K562 (cell line): ENCODE measurements around the gene CLEC4F. TPM values are rescaled to one million over a fixed set of nuclear protein-coding genes. Genes with fewer than 3 reads are reported as not detected.
A peak's percentile ranks its signal among the peaks of the same experiment; 100 is the strongest.

Experiments used
- ATAC-seq: fragments of 200-7000 bp; cut with Tn5 transposase; 3 replicates; pipeline ENCODE4 v1.9.1; 2020; ENCODE audit warnings: moderate library complexity
- BruUV-seq: library from RNA; stranded (reverse); fragments of 400-500 nt; replicated peaks from 2 replicates; lab custom pipeline; 2021; lab: Mats Ljungman, UMichigan
- CTCF ChIA-PET: fragments of 300-600 bp; formaldehyde crosslinking; extraction: SDS; loops from one replicate; lab custom pipeline; 2021; ENCODE audit warnings: low intra/inter-chr PET ratio; lab: Yijun Ruan, JAX
- POLR2A ChIA-PET: fragments of 300-600, 350-650 bp; sonication (Branson Sonifier 250); formaldehyde crosslinking; extraction: SDS; loops from one replicate; lab custom pipeline; 2021; ENCODE audit warnings: antibody characterized with exemption, inconsistent platforms; lab: Yijun Ruan, JAX
- DNase-seq, 4 experiments: peaks; one replicate each; pipeline versions ENCODE4 v3.0.0 to v3.0.0-alpha.2; 2011 to 2018; ENCODE audit warnings: low spot score in 3 of 4, mixed read lengths in 3 of 4; ENCODE audit errors: extremely low read depth in 1 of 4
- FAIRE-seq: peaks from 2 replicates; lab custom pipeline; 2011; peaks lifted over from hg19 to GRCh38; lab: Jason Lieb, UNC
- H2AFZ ChIP-seq: 2 replicates; pipeline ENCODE4 v1.6.0; 2011; ENCODE audit warnings: low read depth, low read length, control low read depth, inconsistent platforms
- H3K27ac ChIP-seq: fragments of 200-600 bp; 3 replicates; pipeline ENCODE4 v1.8.0; 2011; ENCODE audit warnings: low read depth, mild to moderate bottlenecking, control low read depth, inconsistent platforms, low read length, moderate library complexity, mixed read lengths; ENCODE audit errors: extremely low read depth
- H3K27me3 ChIP-seq, 2 experiments: fragments of 300-600 bp in 1 of 2; 2 replicates in 1 of 2; 3 replicates in 1 of 2; pipeline versions ENCODE4 v1.6.0 to v1.8.0; 2011; ENCODE audit warnings: inconsistent platforms in 2 of 2, low read length in 2 of 2, mild to moderate bottlenecking in 1 of 2, mixed read lengths in 1 of 2, moderate library complexity in 1 of 2; ENCODE audit not compliant: control insufficient read depth in 2 of 2, insufficient read depth in 2 of 2
- H3K36me3 ChIP-seq: fragments of 300-600 bp; 3 replicates; pipeline ENCODE4 v1.8.0; 2011; ENCODE audit warnings: mild to moderate bottlenecking, low read length, inconsistent platforms; ENCODE audit not compliant: control insufficient read depth, insufficient read depth
- H3K4me1 ChIP-seq, 2 experiments: fragments of 200-600 bp in 1 of 2; replicated peaks in 1 of 2; 2 replicates in 1 of 2; 3 replicates in 1 of 2; pipeline versions ENCODE4 v1.5.1 to v1.8.0; 2011; ENCODE audit warnings: inconsistent platforms in 2 of 2, low read length in 2 of 2, mild to moderate bottlenecking in 1 of 2, mixed read lengths in 1 of 2, moderate library complexity in 1 of 2; ENCODE audit not compliant: control insufficient read depth in 2 of 2, insufficient read depth in 2 of 2
- H3K4me2 ChIP-seq: 2 replicates; pipeline ENCODE4 v1.6.1; 2011; ENCODE audit warnings: low read length, control low read depth, inconsistent platforms, mixed read lengths; ENCODE audit not compliant: insufficient read depth
- H3K4me3 ChIP-seq: fragments of 200-600 bp; sonication (generic), shearing (Covaris generic); 2 replicates; pipeline ENCODE4 v1.5.1; 2016; ENCODE audit warnings: control low read depth, inconsistent platforms
- H3K79me2 ChIP-seq: fragments of 200-600 bp; 3 replicates; pipeline ENCODE4 v1.8.0; 2011; ENCODE audit warnings: low read length, inconsistent platforms; ENCODE audit not compliant: control insufficient read depth, insufficient read depth
- H3K9ac ChIP-seq, 2 experiments: 2 replicates each; pipeline versions ENCODE4 v1.6.0 to v1.6.1; 2011; ENCODE audit warnings: low read depth in 2 of 2, low read length in 2 of 2, control low read depth in 1 of 2, inconsistent platforms in 1 of 2, mild to moderate bottlenecking in 1 of 2, mixed read lengths in 1 of 2; ENCODE audit not compliant: insufficient read depth in 1 of 2
- H3K9me1 ChIP-seq: one replicate; pipeline ENCODE4 v1.6.0; 2011; ENCODE audit warnings: inconsistent platforms, mild to moderate bottlenecking, low read length, moderate library complexity; ENCODE audit not compliant: control insufficient read depth, insufficient read depth
- H3K9me3 ChIP-seq: replicated peaks from 2 replicates; pipeline ENCODE4 v1.5.1; 2011; ENCODE audit warnings: low read depth, low read length, inconsistent platforms; ENCODE audit not compliant: control insufficient read depth, insufficient read depth
- H4K20me1 ChIP-seq: replicated peaks from 2 replicates; pipeline ENCODE4 v1.6.1; 2011; ENCODE audit warnings: low read length, inconsistent platforms, mixed read lengths; ENCODE audit not compliant: control insufficient read depth, insufficient read depth
- ADNP ChIP-seq: fragments of 200-800 bp; sonication (Bioruptor generic); IDR thresholded peaks from 2 replicates; pipeline ENCODE4 v1.6.1; 2016; ENCODE audit warnings: missing genetic modification characterization, missing compliant biosample characterization
- BCOR ChIP-seq: fragments of 450-650 bp; IDR thresholded peaks from 2 replicates; pipeline ENCODE4 v1.6.1; 2016
- CBX3 ChIP-seq, 2 experiments: IDR thresholded peaks; 1 replicate in 1 of 2; 2 replicates in 1 of 2; pipeline ENCODE4 v1.6.1; 2012; ENCODE audit warnings: inconsistent platforms in 2 of 2, low read length in 2 of 2, borderline replicate concordance in 1 of 2, control low read depth in 1 of 2
- EP300 ChIP-seq: IDR thresholded peaks from 2 replicates; pipeline ENCODE4 v1.6.1; 2012; ENCODE audit warnings: low read length, improper control_type of control experiment
- EWSR1 ChIP-seq: fragments of 450-650 bp; IDR thresholded peaks from 2 replicates; pipeline ENCODE4 v1.6.1; 2018; ENCODE audit warnings: borderline replicate concordance, mild to moderate bottlenecking, low read depth, moderate library complexity; ENCODE audit not compliant: partially characterized antibody
- HDAC2 ChIP-seq: fragments of 450-650 bp; IDR thresholded peaks from 2 replicates; pipeline ENCODE4 v1.6.1; 2016; ENCODE audit warnings: mild to moderate bottlenecking
- HMGN3 ChIP-seq: IDR thresholded peaks from 2 replicates; pipeline ENCODE4 v1.6.1; 2011; ENCODE audit warnings: borderline replicate concordance, low read depth, mild to moderate bottlenecking, mixed read lengths, low read length; ENCODE audit not compliant: insufficient read length; ENCODE audit errors: extremely low read depth
- KDM1A ChIP-seq, 2 experiments: fragments of 450-650 bp; IDR thresholded peaks; 2 replicates each; pipeline ENCODE4 v1.6.1; 2016; ENCODE audit warnings: mild to moderate bottlenecking in 2 of 2
- RBM25 ChIP-seq: fragments of 200-400 bp; formaldehyde crosslinking; IDR thresholded peaks from 2 replicates; pipeline ENCODE4 v1.6.1; 2018; ENCODE audit warnings: low read length, low read depth, moderate library complexity; ENCODE audit not compliant: severe bottlenecking
- SRF ChIP-seq, 2 experiments: fragments of 250-450, 450-650 bp in 1 of 2; sonication (Bioruptor Pico) in 1 of 2; sonication (generic) in 1 of 2; formaldehyde crosslinking; IDR thresholded peaks; 2 replicates each; pipeline versions ENCODE4 v1.5.0 to v1.5.1; 2020 to 2022; ENCODE audit warnings: mild to moderate bottlenecking in 1 of 2, missing genetic modification reagents in 1 of 2
- ZC3H4 ChIP-seq: sonication (generic); formaldehyde crosslinking; IDR thresholded peaks from 2 replicates; pipeline ENCODE4 v1.9.0; 2021; ENCODE audit warnings: missing genetic modification reagents, borderline replicate concordance
- WGBS: fragments of 100-300 bp; shearing (Covaris generic); methylation state at CpG from one replicate; pipeline ENCODE4 v1.1.6; 2016; ENCODE audit warnings: low coverage, mixed read lengths; ENCODE audit not compliant: insufficient coverage; ENCODE audit errors: missing lambda C conversion rate; 5-methylcytosine and 5-hydroxymethylcytosine counted together
- in situ Hi-C: fragments of 300-500 bp; cut with MboI; formaldehyde crosslinking; loops from 4 replicates; pipeline ENCODE4 v1.15.0; 2018; ENCODE audit warnings: inconsistent platforms, mixed read lengths
- intact Hi-C: fragments of 100-400 bp; cut with micrococcal nuclease; formaldehyde crosslinking; loops from 2 replicates; pipeline ENCODE4 v1.14.2; 2022
- polyA plus RNA-seq, 8 experiments: library from polyadenylated mRNA; depleted of rRNA in 4 of 8; stranded (reverse) in 5 of 8; unstranded in 3 of 8; fragments of >200 nt; fragmentation: Nextera tagmentation in 2 of 8; fragmentation: Illumina TruSeq in 1 of 8; extraction: Ambion mirVana in 2 of 8; extraction: Trizol in 1 of 8; gene quantifications; 2 replicates each; pipeline versions ENCODE4 v1.2.1 to v1.2.3, GENCODE V29; 2011 to 2014; ENCODE audit warnings: inconsistent platforms in 1 of 8, missing spikeins in 1 of 8
- total RNA-seq, 7 experiments: library from RNA; depleted of rRNA in 6 of 7; stranded (reverse); fragments of >200 nt in 6 of 7; fragmentation: Illumina TruSeq in 2 of 7; extraction: Trizol in 2 of 7; gene quantifications; 2 replicates each; pipeline versions ENCODE4 v1.2.1 to v1.2.3, GENCODE V29; 2011 to 2021; ENCODE audit warnings: low replicate concordance in 1 of 7
- TF ChIP-seq, protein P1 (sequence below): fragments of 200-800 bp; sonication (Bioruptor generic); IDR thresholded peaks from 2 replicates; pipeline ENCODE4 v1.6.1; 2017; ENCODE audit warnings: missing genetic modification characterization, missing compliant biosample characterization
- TF ChIP-seq, protein P2 (sequence below): fragments of 200-800 bp; sonication (Bioruptor generic); IDR thresholded peaks from 2 replicates; pipeline ENCODE4 v1.6.1; 2016; ENCODE audit warnings: missing genetic modification characterization, missing compliant biosample characterization
- TF ChIP-seq, protein P3 (sequence below): fragments of 450-650 bp; formaldehyde crosslinking; IDR thresholded peaks from 2 replicates; pipeline ENCODE4 v1.4.0; 2022; ENCODE audit warnings: mild to moderate bottlenecking, moderate library complexity

Gene CLEC4F
- total and polyA plus RNA-seq, 9 of the 15 experiments (the other 6 are each of a cell fraction or from before 2014, with no cell fraction given), result not detected

DNA sequence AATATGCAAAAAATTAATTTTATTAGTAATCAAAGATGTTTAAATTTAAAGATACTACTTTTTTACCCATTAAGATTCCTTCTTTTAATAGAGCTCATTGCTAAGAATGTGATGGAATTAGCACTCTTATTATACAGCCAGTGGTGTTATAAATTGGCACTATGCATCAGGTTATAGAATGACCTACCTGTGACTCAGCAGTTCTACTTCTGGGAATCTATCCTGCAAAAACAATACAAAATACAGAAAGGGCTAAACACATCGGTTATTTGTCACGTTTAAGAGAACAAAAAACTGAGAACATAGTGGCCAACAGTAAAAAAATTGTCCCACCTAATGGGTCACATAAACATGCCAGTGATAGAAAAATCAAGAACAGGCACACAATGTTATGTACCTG is 42.9 kb downstream of the CLEC4F start (continued):
- no peak for TF ChIP-seq HMGN3

DNA sequence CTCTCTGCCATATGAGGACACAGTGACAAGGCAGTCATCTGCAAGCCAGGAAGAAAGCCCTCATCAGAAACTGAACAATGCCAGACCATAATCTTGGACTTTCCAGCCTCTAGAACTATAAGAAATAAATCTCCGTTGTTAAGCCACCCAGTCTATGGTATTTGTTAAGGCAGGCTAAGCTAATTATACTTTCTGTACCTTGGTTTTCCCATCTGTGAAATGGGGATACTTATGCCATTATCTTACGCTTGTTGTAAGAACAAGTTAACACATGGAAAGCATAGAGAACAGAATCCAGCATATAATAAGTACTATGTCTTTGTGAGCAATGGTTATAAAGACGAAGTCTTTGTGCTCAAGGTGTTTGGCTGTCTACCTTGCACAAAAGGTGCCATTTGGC is 44.1 kb downstream of the CLEC4F start:
- intact Hi-C loops (no loop called here), in situ Hi-C loops (loop anchor here (25.0 kb wide), 1 partner anchor 464 kb away; the partner anchor contains the start of gene FAM136A)
- FAIRE-seq, result no peak
- no TSS peak for BruUV-seq
- Histone ChIP-seq H3K27ac (no peak overlapping the region), H3K9me1 (no peaks in the 10 kb centered on the region), H3K4me2 (no peak overlapping the region), H3K27me3 (no peaks in the 10 kb centered on the region), H3K9me3 (no peaks in the 10 kb centered on the region), H3K4me3 (no peak overlapping the region), H3K36me3 (no peaks in the 10 kb centered on the region), H4K20me1 (no peaks in the 10 kb centered on the region), H3K9ac (no peak overlapping the region), H3K4me1 (peaks cover 0 to 8% of the 10 kb centered on the region in 2 experiments; a peak in 3 of 5 replicates), H2AFZ (no peak overlapping the region), H3K79me2 (no peaks in the 10 kb centered on the region)
- no peak for ATAC-seq
- POLR2A ChIA-PET, result interaction anchor here (0.7 kb wide), 1 partner anchor 482 kb away, joined by 3 read pairs; no protein-coding TSS in a partner anchor
- WGBS, result 66% methylated on average over 3 of the region's 3 CpGs
- CTCF ChIA-PET, result no interaction called here
- DNase-seq, result no peak
- TF ChIP-seq, protein P1, sequence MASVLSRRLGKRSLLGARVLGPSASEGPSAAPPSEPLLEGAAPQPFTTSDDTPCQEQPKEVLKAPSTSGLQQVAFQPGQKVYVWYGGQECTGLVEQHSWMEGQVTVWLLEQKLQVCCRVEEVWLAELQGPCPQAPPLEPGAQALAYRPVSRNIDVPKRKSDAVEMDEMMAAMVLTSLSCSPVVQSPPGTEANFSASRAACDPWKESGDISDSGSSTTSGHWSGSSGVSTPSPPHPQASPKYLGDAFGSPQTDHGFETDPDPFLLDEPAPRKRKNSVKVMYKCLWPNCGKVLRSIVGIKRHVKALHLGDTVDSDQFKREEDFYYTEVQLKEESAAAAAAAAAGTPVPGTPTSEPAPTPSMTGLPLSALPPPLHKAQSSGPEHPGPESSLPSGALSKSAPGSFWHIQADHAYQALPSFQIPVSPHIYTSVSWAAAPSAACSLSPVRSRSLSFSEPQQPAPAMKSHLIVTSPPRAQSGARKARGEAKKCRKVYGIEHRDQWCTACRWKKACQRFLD (CRISPR knock-in tag), result no peak
- TF ChIP-seq ZC3H4 (no peak), SRF (CRISPR knock-in tag; IDR thresholded peaks at IDR 0.05) (no peak), KDM1A (IDR thresholded peaks at IDR 0.05) (peak; percentile 77 to 87), CBX3 (IDR thresholded peaks at IDR 0.05; ENCODE audit: borderline replicate concordance in 1 of 2, low read length in 2 of 2) (peak in 1 of 2 experiments; percentile 62; a peak in 1 of 3 replicates), BCOR (peak; percentile 92), HDAC2 (peak; percentile 46; the same call in 1 of the 2 replicates), EP300 (no peak), EWSR1 (no peak), ADNP (tag) (0 out of 2 replicates have a peak, but pooled peaks have one; percentile 46), RBM25 (peak; percentile 96)
- TF ChIP-seq, protein P2, sequence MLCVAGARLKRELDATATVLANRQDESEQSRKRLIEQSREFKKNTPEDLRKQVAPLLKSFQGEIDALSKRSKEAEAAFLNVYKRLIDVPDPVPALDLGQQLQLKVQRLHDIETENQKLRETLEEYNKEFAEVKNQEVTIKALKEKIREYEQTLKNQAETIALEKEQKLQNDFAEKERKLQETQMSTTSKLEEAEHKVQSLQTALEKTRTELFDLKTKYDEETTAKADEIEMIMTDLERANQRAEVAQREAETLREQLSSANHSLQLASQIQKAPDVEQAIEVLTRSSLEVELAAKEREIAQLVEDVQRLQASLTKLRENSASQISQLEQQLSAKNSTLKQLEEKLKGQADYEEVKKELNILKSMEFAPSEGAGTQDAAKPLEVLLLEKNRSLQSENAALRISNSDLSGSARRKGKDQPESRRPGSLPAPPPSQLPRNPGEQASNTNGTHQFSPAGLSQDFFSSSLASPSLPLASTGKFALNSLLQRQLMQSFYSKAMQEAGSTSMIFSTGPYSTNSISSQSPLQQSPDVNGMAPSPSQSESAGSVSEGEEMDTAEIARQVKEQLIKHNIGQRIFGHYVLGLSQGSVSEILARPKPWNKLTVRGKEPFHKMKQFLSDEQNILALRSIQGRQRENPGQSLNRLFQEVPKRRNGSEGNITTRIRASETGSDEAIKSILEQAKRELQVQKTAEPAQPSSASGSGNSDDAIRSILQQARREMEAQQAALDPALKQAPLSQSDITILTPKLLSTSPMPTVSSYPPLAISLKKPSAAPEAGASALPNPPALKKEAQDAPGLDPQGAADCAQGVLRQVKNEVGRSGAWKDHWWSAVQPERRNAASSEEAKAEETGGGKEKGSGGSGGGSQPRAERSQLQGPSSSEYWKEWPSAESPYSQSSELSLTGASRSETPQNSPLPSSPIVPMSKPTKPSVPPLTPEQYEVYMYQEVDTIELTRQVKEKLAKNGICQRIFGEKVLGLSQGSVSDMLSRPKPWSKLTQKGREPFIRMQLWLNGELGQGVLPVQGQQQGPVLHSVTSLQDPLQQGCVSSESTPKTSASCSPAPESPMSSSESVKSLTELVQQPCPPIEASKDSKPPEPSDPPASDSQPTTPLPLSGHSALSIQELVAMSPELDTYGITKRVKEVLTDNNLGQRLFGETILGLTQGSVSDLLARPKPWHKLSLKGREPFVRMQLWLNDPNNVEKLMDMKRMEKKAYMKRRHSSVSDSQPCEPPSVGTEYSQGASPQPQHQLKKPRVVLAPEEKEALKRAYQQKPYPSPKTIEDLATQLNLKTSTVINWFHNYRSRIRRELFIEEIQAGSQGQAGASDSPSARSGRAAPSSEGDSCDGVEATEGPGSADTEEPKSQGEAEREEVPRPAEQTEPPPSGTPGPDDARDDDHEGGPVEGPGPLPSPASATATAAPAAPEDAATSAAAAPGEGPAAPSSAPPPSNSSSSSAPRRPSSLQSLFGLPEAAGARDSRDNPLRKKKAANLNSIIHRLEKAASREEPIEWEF (CRISPR knock-in tag), result no peak
- TF ChIP-seq, protein P3, sequence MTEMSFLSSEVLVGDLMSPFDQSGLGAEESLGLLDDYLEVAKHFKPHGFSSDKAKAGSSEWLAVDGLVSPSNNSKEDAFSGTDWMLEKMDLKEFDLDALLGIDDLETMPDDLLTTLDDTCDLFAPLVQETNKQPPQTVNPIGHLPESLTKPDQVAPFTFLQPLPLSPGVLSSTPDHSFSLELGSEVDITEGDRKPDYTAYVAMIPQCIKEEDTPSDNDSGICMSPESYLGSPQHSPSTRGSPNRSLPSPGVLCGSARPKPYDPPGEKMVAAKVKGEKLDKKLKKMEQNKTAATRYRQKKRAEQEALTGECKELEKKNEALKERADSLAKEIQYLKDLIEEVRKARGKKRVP (CRISPR knock-in tag), result no peak
